22Rv1 (cell line): ENCODE data around the gene NXPH3.

ENCODE experiments used
- H3K27ac ChIP-seq: fragments of 450-650 bp; 2 replicates; pipeline ENCODE4 v1.5.1; 2017
- ZFX ChIP-seq: fragments of 450-650 bp; IDR thresholded peaks from 2 replicates; pipeline ENCODE4 v1.6.1; 2017; ENCODE audit warnings: antibody characterized with exemption, borderline replicate concordance
- TF ChIP-seq, protein P1 (sequence below): fragments of 450-650 bp; IDR thresholded peaks from 2 replicates; pipeline ENCODE4 v1.5.1; 2017; ENCODE audit warnings: mild to moderate bottlenecking

Gene NXPH3

DNA sequence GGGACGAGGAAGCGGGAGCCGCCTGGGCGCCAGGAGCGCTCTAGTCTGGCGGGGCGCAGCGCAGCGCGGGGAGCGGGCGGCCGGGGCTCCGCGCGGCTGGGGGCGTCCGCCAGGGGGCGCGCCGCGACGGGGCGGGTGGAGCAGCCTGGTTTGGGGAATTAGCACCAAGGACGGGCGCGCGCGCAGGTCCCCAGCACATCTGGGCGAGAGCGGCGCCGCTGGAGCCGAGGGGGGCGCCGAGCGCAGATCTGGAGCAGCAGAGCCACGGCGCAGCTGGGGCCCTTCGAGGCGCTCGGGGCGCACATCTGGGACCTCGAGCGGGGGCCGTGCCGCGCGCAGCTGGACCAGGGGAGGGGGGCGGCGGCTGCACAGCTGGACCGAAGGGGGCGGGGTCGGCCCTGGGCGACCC is at the start of gene NXPH3:
Gene NXPH3, plus strand, starts transcription at position 193 of the 409 bp plus-strand sequence. CDS start 349 bp downstream, outside the sequence.
- TF ChIP-seq, protein P1, sequence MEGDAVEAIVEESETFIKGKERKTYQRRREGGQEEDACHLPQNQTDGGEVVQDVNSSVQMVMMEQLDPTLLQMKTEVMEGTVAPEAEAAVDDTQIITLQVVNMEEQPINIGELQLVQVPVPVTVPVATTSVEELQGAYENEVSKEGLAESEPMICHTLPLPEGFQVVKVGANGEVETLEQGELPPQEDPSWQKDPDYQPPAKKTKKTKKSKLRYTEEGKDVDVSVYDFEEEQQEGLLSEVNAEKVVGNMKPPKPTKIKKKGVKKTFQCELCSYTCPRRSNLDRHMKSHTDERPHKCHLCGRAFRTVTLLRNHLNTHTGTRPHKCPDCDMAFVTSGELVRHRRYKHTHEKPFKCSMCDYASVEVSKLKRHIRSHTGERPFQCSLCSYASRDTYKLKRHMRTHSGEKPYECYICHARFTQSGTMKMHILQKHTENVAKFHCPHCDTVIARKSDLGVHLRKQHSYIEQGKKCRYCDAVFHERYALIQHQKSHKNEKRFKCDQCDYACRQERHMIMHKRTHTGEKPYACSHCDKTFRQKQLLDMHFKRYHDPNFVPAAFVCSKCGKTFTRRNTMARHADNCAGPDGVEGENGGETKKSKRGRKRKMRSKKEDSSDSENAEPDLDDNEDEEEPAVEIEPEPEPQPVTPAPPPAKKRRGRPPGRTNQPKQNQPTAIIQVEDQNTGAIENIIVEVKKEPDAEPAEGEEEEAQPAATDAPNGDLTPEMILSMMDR, result peak; percentile 82
- no peak for TF ChIP-seq ZFX
- H3K27ac ChIP-seq, result no peak within 1 kb of the TSS

DNA sequence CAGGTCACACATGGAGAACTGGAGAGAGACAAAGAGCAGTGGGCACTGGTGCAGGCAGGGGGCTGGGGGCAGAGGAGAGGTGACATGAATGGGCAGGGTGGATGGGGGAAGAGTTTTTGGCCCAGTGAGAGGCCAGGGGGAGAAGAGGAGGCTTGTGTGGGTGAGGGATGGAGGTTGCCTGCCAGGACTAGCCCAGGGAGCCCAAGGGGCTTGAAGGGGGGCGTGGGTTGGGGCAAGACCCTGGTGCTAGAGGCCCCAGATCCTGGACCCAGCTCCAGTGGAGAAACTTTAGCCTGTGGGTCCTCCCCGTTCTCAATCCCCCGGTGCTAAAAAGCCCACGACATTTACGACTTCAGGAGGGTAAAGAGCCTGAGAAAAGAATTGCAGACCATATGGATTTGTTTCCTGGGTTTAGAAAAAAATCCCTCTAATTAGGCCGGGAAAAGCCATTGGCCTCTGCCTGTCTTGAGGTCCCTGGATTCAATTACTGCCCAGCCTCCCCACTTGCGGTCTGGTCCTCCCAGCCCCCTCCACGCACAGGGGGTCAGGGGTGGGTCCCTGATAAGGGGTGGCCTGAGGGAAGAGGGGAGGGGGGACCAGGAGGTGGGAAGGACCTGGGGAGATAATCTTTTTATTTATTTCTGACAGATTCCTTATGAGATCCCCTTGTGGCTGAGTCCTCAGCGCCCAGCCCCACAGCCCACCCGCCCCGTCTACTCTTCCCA is 47.6 kb upstream of the NXPH3 start:
- H3K27ac ChIP-seq, result no peak overlapping the region
- TF ChIP-seq, protein P1, result no peak
- TF ChIP-seq ZFX, result no peak

DNA sequence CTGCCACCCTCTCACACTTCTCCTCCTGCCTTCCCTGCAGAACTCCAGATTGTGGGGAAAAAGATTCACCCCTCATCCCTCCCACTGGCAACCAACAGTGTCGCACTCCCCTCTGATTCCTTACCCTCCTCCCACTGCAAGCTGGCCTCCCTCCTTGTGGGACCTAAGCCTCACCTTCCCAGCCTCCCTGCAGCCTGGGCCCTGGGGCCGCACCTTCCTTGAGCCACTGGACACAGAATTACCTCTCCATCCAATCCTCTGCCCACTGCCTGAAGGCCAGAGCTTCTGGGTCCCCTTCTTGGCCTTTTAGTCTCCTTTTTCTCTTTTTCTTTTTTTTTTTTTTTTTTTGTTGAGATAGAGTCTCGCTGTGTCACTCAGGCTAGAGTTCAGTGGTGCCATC is 46.7 kb upstream of the NXPH3 start:
- H3K27ac ChIP-seq, result no peak overlapping the region
- TF ChIP-seq ZFX, result no peak
- TF ChIP-seq, protein P1, result no peak

DNA sequence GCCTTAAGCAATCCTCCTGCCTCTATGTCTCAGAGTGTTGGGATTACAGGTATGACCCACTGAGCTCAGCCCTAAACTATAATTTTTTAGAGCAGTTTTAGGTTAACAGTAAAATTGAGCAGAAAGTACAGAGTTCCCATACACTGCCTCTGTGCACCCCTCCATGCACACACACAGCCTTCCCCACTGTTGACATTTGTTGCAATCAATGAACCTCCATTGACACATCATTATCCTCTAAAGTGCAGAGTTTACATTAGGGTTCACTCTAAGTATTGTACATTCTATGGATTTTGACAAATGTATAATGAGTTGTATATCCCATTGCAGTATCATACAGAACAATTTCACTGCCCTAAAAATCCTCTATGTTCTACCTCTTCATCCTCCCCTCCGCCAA is 45.6 kb upstream of the NXPH3 start:
- TF ChIP-seq ZFX, result no peak
- TF ChIP-seq, protein P1, result no peak
- H3K27ac ChIP-seq, result no peak overlapping the region

DNA sequence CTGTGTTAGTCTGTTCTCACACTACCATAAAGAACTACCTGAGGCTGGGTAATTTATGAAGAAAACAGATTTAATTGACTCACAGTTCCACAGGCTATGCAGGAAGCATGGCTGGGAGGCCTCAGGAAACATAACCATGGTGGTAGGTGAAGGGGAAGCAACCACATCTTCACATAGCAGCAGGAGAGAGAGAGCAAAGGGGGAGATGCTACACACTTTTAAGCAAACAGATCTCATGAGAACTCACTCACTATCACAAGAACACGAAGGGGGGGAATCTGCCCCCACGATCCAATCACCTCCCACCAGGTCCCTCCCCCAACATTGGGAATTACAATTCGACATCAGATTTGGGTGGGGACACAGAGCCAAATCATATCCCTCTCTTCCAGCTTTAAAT is 31.8 kb upstream of the NXPH3 start:
- TF ChIP-seq, protein P1, result no peak
- TF ChIP-seq ZFX, result no peak
- no peak overlapping the region for H3K27ac ChIP-seq

DNA sequence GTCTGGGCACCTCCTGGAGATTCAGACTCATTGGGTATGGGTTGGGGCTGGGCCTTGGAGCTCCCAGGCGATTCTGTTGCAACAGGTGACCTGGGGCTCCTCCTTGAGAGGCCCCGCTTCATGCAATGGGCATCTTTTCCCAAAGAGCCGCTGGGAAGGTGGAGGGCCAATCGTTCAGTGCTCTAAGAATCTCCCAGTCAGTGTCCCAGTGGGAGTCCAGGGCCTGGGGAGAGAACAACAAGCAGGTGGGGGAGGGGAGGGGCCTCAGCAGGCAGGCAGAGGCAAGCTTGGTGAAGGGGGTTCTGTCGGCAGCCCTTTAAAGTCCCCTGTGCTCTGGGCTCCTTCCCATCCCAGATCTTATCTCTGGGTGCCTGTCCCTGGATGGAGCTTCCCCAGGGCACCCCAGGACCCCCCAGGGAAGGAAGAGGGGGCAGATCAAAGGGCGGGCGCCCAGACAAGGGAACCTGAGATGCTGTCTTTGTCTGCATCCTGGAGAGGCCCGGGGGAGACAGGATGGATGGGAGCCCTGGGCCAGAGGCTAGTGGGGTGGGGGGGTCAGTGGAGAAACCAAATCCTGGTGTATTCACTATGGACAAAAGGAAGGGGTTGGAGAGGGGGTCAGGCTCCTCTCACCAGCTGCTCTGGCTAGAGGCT is 30.5 kb upstream of the NXPH3 start:
- TF ChIP-seq, protein P1, result no peak
- TF ChIP-seq ZFX, result no peak
- no peak overlapping the region for H3K27ac ChIP-seq
